GM19193 (cell line): ENCODE measurements around the gene PSMB8.

Source experiments
- POLR2A ChIP-seq: IDR thresholded peaks from 4 replicates; pipeline ENCODE4 v1.6.1; 2011; ENCODE audit not compliant: insufficient read depth, insufficient read length; ENCODE audit errors: extremely low read depth

Gene PSMB8

GRCh38 chr6:32865724-32866443 lies 22.0 kb upstream of the PSMB8 start:
- no peak for TF ChIP-seq POLR2A

- TF ChIP-seq POLR2A, result no peak
Observed at GRCh38 chr6:32862725-32863124, 18.9 kb upstream of the PSMB8 start.

GRCh38 chr6:32860674-32861073 lies 16.8 kb upstream of the PSMB8 start:
- no peak for TF ChIP-seq POLR2A

- no peak for TF ChIP-seq POLR2A
Observed at GRCh38 chr6:32858194-32858593, 14.3 kb upstream of the PSMB8 start.

GRCh38 chr6:32857156-32857891 lies 13.5 kb upstream of the PSMB8 start:
- no peak for TF ChIP-seq POLR2A

- no peak for TF ChIP-seq POLR2A
Observed at GRCh38 chr6:32855467-32856174, 11.8 kb upstream of the PSMB8 start.

- TF ChIP-seq POLR2A, result no peak
Observed at GRCh38 chr6:32854376-32855178, 10.7 kb upstream of the PSMB8 start.

- TF ChIP-seq POLR2A, result peak; percentile 93
Observed at GRCh38 chr6:32853541-32854375, 9.9 kb upstream of the PSMB8 start, which contains the start of the genes PSMB9 and TAP1. PSMB9 (plus strand) TSS chr6:32854192; CDS start chr6:32854230, 38 bp downstream. TAP1 (minus strand) TSS chr6:32853704; CDS start chr6:32853636, 68 bp downstream.

- TF ChIP-seq POLR2A, result no peak
Observed at GRCh38 chr6:32852844-32853540, 9.1 kb upstream of the PSMB8 start.

- TF ChIP-seq POLR2A, result no peak
Observed at GRCh38 chr6:32852018-32852843, 8.4 kb upstream of the PSMB8 start.

GRCh38 chr6:32851025-32851424 lies 7.2 kb upstream of the PSMB8 start:
- peak; percentile 5 for TF ChIP-seq POLR2A

- TF ChIP-seq POLR2A, result no peak
Observed at GRCh38 chr6:32849126-32849525, 5.3 kb upstream of the PSMB8 start.
